Suprapubic skin (tissue), 4 donors: Measurements from ENCODE around the gene SH2D2A. TPM values are rescaled to one million over a fixed set of nuclear protein-coding genes. Genes with fewer than 3 reads are reported as not detected.

ENCODE experiments used
- DNase-seq, 2 donors: peaks; one replicate each; pipeline ENCODE4 v3.0.0-alpha.2; 2019; ENCODE audit warnings: low spot score in 2 of 2
- H3K27ac ChIP-seq: fragments of 200-600 bp; sonication (generic); one replicate; pipeline ENCODE4 v1.5.1; 2019
- H3K27me3 ChIP-seq: fragments of 200-600 bp; sonication (generic); one replicate; pipeline ENCODE4 v1.5.1; 2019
- H3K36me3 ChIP-seq: fragments of 200-600 bp; sonication (generic); one replicate; pipeline ENCODE4 v1.5.1; 2019
- H3K4me1 ChIP-seq: fragments of 200-600 bp; sonication (generic); one replicate; pipeline ENCODE4 v1.5.1; 2019
- H3K4me3 ChIP-seq: fragments of 200-600 bp; sonication (generic); one replicate; pipeline ENCODE4 v1.5.1; 2019; ENCODE audit warnings: mild to moderate bottlenecking
- H3K9me3 ChIP-seq: fragments of 200-600 bp; sonication (generic); one replicate; pipeline ENCODE4 v1.5.1; 2019
- EP300 ChIP-seq: sonication (generic); formaldehyde crosslinking; IDR thresholded peaks from one replicate; pipeline ENCODE4 v1.6.1; 2017; ENCODE audit warnings: antibody characterized with exemption
- POLR2A ChIP-seq, 2 donors: fragments of 450-650 bp; IDR thresholded peaks; one replicate each; pipeline ENCODE4 v1.6.1; 2017; ENCODE audit warnings: antibody characterized with exemption in 2 of 2, mild to moderate bottlenecking in 2 of 2, moderate library complexity in 2 of 2
- POLR2AphosphoS5 ChIP-seq, 3 donors: sonication (generic); formaldehyde crosslinking; IDR thresholded peaks; one replicate each; pipeline ENCODE4 v1.6.1; 2017; ENCODE audit warnings: antibody characterized with exemption in 3 of 3
- WGBS: methylation state at CpG from one replicate; pipeline ENCODE4 v1.1.5; 2018; 5-methylcytosine and 5-hydroxymethylcytosine counted together
- total RNA-seq, 4 donors: library from RNA; depleted of rRNA; stranded (reverse); fragments of >200 nt; gene quantifications; one replicate each; pipeline ENCODE4 v1.1.0, GENCODE V29; 2016
- TF ChIP-seq, protein P1 (sequence below), 2 donors: fragments of 200-600 bp in 1 of 2; fragments of 450-650 bp in 1 of 2; sonication (generic) in 1 of 2; IDR thresholded peaks; one replicate each; pipeline ENCODE4 v1.5.1; 2016 to 2019; ENCODE audit warnings: antibody characterized with exemption in 2 of 2, mild to moderate bottlenecking in 1 of 2, moderate library complexity in 1 of 2

Gene SH2D2A
- total RNA-seq, 4 donors from 2014 or later: 0.29 to 0.48 TPM; not detected in 2

DNA sequence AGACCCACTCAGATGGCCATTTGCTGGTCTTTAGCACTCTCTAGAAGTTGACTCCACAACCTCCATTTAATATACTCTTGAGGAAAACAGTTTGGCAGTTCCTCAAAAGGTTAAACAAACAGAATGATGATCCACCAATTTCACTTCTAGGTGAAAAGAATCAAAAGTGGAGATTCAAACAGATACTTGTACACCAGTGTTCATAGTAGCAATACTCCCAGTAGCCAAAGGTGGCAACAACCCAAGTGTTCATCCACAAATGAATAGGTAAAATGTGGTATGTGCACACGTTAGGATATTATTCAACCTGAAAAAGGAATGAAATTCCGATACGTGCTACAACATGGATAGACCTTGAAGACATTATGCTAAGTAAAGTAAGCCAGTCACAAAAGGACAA, 43.0 kb downstream of the SH2D2A start:
- H3K4me1 ChIP-seq: peaks cover 50% of the 10 kb centered on the region
- DNase-seq: no peak

GRCh38 chr1:156772728-156773497, 43.7 kb downstream of the SH2D2A start:
- Histone ChIP-seq H3K27me3 (no peaks in the 10 kb centered on the region), H3K4me1 (peaks cover 54% of the 10 kb centered on the region), H3K9me3 (no peaks in the 10 kb centered on the region), H3K36me3 (peaks cover 11% of the 10 kb centered on the region), H3K4me3 (no peak overlapping the region), H3K27ac (no peak overlapping the region)
- DNase-seq: no peak
- WGBS: 44% methylated on average over 9 of the region's 9 CpGs
- no peak for TF ChIP-seq POLR2A (IDR thresholded peaks at IDR 0.05)
- TF ChIP-seq, protein P1, sequence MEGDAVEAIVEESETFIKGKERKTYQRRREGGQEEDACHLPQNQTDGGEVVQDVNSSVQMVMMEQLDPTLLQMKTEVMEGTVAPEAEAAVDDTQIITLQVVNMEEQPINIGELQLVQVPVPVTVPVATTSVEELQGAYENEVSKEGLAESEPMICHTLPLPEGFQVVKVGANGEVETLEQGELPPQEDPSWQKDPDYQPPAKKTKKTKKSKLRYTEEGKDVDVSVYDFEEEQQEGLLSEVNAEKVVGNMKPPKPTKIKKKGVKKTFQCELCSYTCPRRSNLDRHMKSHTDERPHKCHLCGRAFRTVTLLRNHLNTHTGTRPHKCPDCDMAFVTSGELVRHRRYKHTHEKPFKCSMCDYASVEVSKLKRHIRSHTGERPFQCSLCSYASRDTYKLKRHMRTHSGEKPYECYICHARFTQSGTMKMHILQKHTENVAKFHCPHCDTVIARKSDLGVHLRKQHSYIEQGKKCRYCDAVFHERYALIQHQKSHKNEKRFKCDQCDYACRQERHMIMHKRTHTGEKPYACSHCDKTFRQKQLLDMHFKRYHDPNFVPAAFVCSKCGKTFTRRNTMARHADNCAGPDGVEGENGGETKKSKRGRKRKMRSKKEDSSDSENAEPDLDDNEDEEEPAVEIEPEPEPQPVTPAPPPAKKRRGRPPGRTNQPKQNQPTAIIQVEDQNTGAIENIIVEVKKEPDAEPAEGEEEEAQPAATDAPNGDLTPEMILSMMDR (IDR thresholded peaks at IDR 0.05): no peak
- no peak for TF ChIP-seq EP300
- TF ChIP-seq POLR2AphosphoS5 (IDR thresholded peaks at IDR 0.05): no peak

More for the DNA sequence above, 43.0 kb downstream of the SH2D2A start:
- H3K4me3 ChIP-seq: no peak overlapping the region
- no peak for TF ChIP-seq EP300
- TF ChIP-seq, protein P1 (IDR thresholded peaks at IDR 0.05): no peak
- no peak for TF ChIP-seq POLR2AphosphoS5 (IDR thresholded peaks at IDR 0.05)
- no peak for TF ChIP-seq POLR2A (IDR thresholded peaks at IDR 0.05)
- peaks cover 11% of the 10 kb centered on the region for H3K36me3 ChIP-seq
- H3K27me3 ChIP-seq: no peaks in the 10 kb centered on the region
- 81% methylated on average over 3 of the region's 3 CpGs for WGBS
- no peaks in the 10 kb centered on the region for H3K9me3 ChIP-seq
- no peak overlapping the region for H3K27ac ChIP-seq

DNA sequence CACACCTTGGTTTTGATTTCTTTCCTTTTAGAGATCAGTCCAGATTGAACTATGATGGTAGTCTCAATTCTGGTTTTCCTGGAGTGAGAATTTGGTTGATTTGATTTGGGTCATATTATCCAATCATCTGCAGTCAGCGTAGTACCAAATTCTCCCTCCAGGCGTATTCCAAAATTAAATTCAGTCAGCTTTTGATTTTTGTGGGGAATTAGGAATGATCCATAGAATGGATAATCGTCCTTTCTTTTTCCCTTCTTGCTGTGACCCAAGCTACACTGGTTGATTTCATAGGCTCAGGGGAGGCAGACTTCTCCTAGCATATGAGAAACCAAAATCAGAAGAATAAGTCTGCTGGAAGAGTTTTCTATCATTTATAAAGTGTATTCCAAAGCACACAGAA, 44.4 kb downstream of the SH2D2A start:
- no peaks in the 10 kb centered on the region for H3K27me3 ChIP-seq
- no peaks in the 10 kb centered on the region for H3K9me3 ChIP-seq
- H3K27ac ChIP-seq: no peak overlapping the region
- no peak for DNase-seq
- H3K4me1 ChIP-seq: peaks cover 53% of the 10 kb centered on the region
- H3K36me3 ChIP-seq: peaks cover 11% of the 10 kb centered on the region
- WGBS: 70% methylated on average over 3 of the region's 3 CpGs
- TF ChIP-seq POLR2A (IDR thresholded peaks at IDR 0.05) (no peak), EP300 (no peak), POLR2AphosphoS5 (IDR thresholded peaks at IDR 0.05) (no peak)
- TF ChIP-seq, protein P1 (IDR thresholded peaks at IDR 0.05): no peak
- H3K4me3 ChIP-seq: no peak overlapping the region

GRCh38 chr1:156768610-156769295, 47.9 kb downstream of the SH2D2A start:
- Histone ChIP-seq H3K4me1 (peaks cover 62% of the 10 kb centered on the region), H3K36me3 (peaks cover 11% of the 10 kb centered on the region), H3K27ac (no peak overlapping the region), H3K9me3 (no peaks in the 10 kb centered on the region), H3K4me3 (peak overlapping the region; percentile 98), H3K27me3 (no peaks in the 10 kb centered on the region)
- 20% methylated on average over 8 of the region's 8 CpGs for WGBS
- TF ChIP-seq, protein P1 (IDR thresholded peaks at IDR 0.05): no peak
- TF ChIP-seq EP300 (no peak), POLR2A (IDR thresholded peaks at IDR 0.05) (no peak), POLR2AphosphoS5 (IDR thresholded peaks at IDR 0.05) (no peak)
- DNase-seq: no peak
